Neural progenitor cell (in vitro differentiated cells): ENCODE results near the gene CERK. TPM values are rescaled to one million over a fixed set of nuclear protein-coding genes. Genes with fewer than 3 reads are reported as not detected.

Source experiments
- DNase-seq: peaks from one replicate; pipeline ENCODE4 v3.0.0-alpha.2; 2016; ENCODE audit warnings: low spot score
- H2AFZ ChIP-seq: fragments of 200-600 bp; sonication (generic); replicated peaks from 2 replicates; pipeline ENCODE4 v1.6.1; 2016; ENCODE audit warnings: antibody characterized with exemption
- H3F3A ChIP-seq: fragments of 200-600 bp; sonication (generic); 2 replicates; pipeline ENCODE4 v1.6.1; 2016; ENCODE audit warnings: antibody characterized with exemption, low read depth
- H3K27ac ChIP-seq: fragments of 200-600 bp; sonication (generic); 2 replicates; pipeline ENCODE4 v1.5.1; 2016; ENCODE audit warnings: mild to moderate bottlenecking
- H3K27me3 ChIP-seq: fragments of 200-600 bp; sonication (generic); 2 replicates; pipeline ENCODE4 v1.6.1; 2016; ENCODE audit warnings: mild to moderate bottlenecking, moderate library complexity
- H3K36me3 ChIP-seq: fragments of 200-600 bp; sonication (generic); 2 replicates; pipeline ENCODE4 v1.5.1; 2016
- H3K4me1 ChIP-seq: fragments of 200-600 bp; sonication (generic); 2 replicates; pipeline ENCODE4 v1.6.1; 2016; ENCODE audit warnings: mixed run types
- H3K4me2 ChIP-seq: fragments of 200-600 bp; sonication (generic); 2 replicates; pipeline ENCODE4 v1.6.1; 2016
- H3K4me3 ChIP-seq: fragments of 200-600 bp; sonication (generic); 2 replicates; pipeline ENCODE4 v1.5.1; 2016
- H3K79me2 ChIP-seq: fragments of 200-600 bp; sonication (generic); 2 replicates; pipeline ENCODE4 v1.6.1; 2016; ENCODE audit warnings: low read depth
- H3K9ac ChIP-seq: fragments of 200-600 bp; sonication (generic); 2 replicates; pipeline ENCODE4 v1.6.1; 2016
- H3K9me3 ChIP-seq: fragments of 200-600 bp; sonication (generic); 2 replicates; pipeline ENCODE4 v1.5.1; 2016; ENCODE audit warnings: low read depth
- H4K20me1 ChIP-seq: fragments of 200-600 bp; sonication (generic); 2 replicates; pipeline ENCODE4 v1.6.1; 2016; ENCODE audit warnings: low read depth
- H3K27ac Mint-ChIP-seq: 3 replicates; pipeline ENCODE4 v1.8.0; 2021; ENCODE audit warnings: mixed read lengths
- H3K27me3 Mint-ChIP-seq: 2 replicates; pipeline ENCODE4 v1.8.0; 2022; ENCODE audit warnings: low read depth, mild to moderate bottlenecking, inconsistent platforms, moderate library complexity, mixed read lengths; ENCODE audit not compliant: insufficient read depth
- H3K36me3 Mint-ChIP-seq: 3 replicates; pipeline ENCODE4 v1.8.0; 2021; ENCODE audit warnings: mixed read lengths
- H3K4me1 Mint-ChIP-seq: 3 replicates; pipeline ENCODE4 v1.8.0; 2021; ENCODE audit warnings: mixed read lengths
- H3K4me3 Mint-ChIP-seq: 3 replicates; pipeline ENCODE4 v1.8.0; 2021; ENCODE audit warnings: mild to moderate bottlenecking, moderate library complexity, mixed read lengths
- H3K9me3 Mint-ChIP-seq: 3 replicates; pipeline ENCODE4 v1.8.0; 2020; ENCODE audit warnings: mixed read lengths
- CTCF ChIP-seq: fragments of 200-600 bp; sonication (generic); IDR thresholded peaks from 2 replicates; pipeline ENCODE4 v1.5.1; 2017; ENCODE audit warnings: antibody characterized with exemption, mild to moderate bottlenecking
- EZH2 ChIP-seq: fragments of 200-600 bp; sonication (generic); IDR thresholded peaks from 2 replicates; pipeline ENCODE4 v1.6.1; 2017; ENCODE audit warnings: antibody characterized with exemption, mild to moderate bottlenecking, moderate library complexity
- EZH2phosphoT487 ChIP-seq: fragments of 200-600 bp; sonication (generic); IDR thresholded peaks from 2 replicates; pipeline ENCODE4 v1.6.1; 2017; ENCODE audit warnings: antibody characterized with exemption
- total RNA-seq: library from RNA; depleted of rRNA; stranded (reverse); fragments of >200 nt; gene quantifications from 2 replicates; pipeline ENCODE4 v1.2.3, GENCODE V29; 2015; ENCODE audit warnings: low replicate concordance

CERK gene
- total RNA-seq, 1 donor from 2014 or later, result 53.6 TPM

GRCh38 chr22:46780453-46780852, 42.4 kb upstream of the CERK start:
- H3K9me3 ChIP-seq, result no peaks in the 10 kb centered on the region
- no peaks in the 10 kb centered on the region for H3F3A ChIP-seq
- TF ChIP-seq CTCF (no peak), EZH2phosphoT487 (no peak), EZH2 (no peak)
- no peak overlapping the region for H3K4me2 ChIP-seq
- H3K27ac Mint-ChIP-seq, result no peak overlapping the region
- no peak for DNase-seq
- H3K4me3 Mint-ChIP-seq, result no peak overlapping the region
- H3K36me3 Mint-ChIP-seq, result peaks cover 1% of the 10 kb centered on the region
- H3K36me3 ChIP-seq, result no peaks in the 10 kb centered on the region
- H3K9ac ChIP-seq, result no peak overlapping the region
- peaks cover 4% of the 10 kb centered on the region for H3K27me3 Mint-ChIP-seq
- H3K79me2 ChIP-seq, result peaks cover 78% of the 10 kb centered on the region
- H4K20me1 ChIP-seq, result peaks cover 21% of the 10 kb centered on the region
- peaks cover 12% of the 10 kb centered on the region for H3K4me1 Mint-ChIP-seq
- no peaks in the 10 kb centered on the region for H3K4me1 ChIP-seq
- no peak overlapping the region for H3K27ac ChIP-seq
- H2AFZ ChIP-seq, result no peak overlapping the region
- no peak overlapping the region for H3K4me3 ChIP-seq
- H3K9me3 Mint-ChIP-seq, result no peaks in the 10 kb centered on the region
- no peaks in the 10 kb centered on the region for H3K27me3 ChIP-seq

GRCh38 chr22:46779651-46780050, 41.6 kb upstream of the CERK start:
- no peaks in the 10 kb centered on the region for H3K9me3 ChIP-seq
- no peaks in the 10 kb centered on the region for H3K36me3 ChIP-seq
- Mint-ChIP-seq H3K4me3 (no peak overlapping the region), H3K27ac (no peak overlapping the region), H3K36me3 (peaks cover 1% of the 10 kb centered on the region), H3K9me3 (no peaks in the 10 kb centered on the region), H3K4me1 (peaks cover 18% of the 10 kb centered on the region), H3K27me3 (peaks cover 6% of the 10 kb centered on the region)
- no peak overlapping the region for H3K27ac ChIP-seq
- H4K20me1 ChIP-seq, result peaks cover 27% of the 10 kb centered on the region
- no peaks in the 10 kb centered on the region for H3F3A ChIP-seq
- no peak overlapping the region for H3K9ac ChIP-seq
- no peak for DNase-seq
- no peaks in the 10 kb centered on the region for H3K27me3 ChIP-seq
- H2AFZ ChIP-seq, result no peak overlapping the region
- peaks cover 79% of the 10 kb centered on the region for H3K79me2 ChIP-seq
- H3K4me3 ChIP-seq, result no peak overlapping the region
- no peak overlapping the region for H3K4me2 ChIP-seq
- TF ChIP-seq CTCF (no peak), EZH2phosphoT487 (no peak), EZH2 (no peak)
- no peaks in the 10 kb centered on the region for H3K4me1 ChIP-seq

GRCh38 chr22:46779023-46779422, 41.0 kb upstream of the CERK start:
- H3K27ac ChIP-seq, result no peak overlapping the region
- Mint-ChIP-seq H3K4me3 (no peak overlapping the region), H3K4me1 (peaks cover 21% of the 10 kb centered on the region), H3K27me3 (peaks cover 6% of the 10 kb centered on the region), H3K27ac (no peak overlapping the region), H3K9me3 (no peaks in the 10 kb centered on the region), H3K36me3 (no peaks in the 10 kb centered on the region)
- no peak for TF ChIP-seq CTCF
- no peak for TF ChIP-seq EZH2phosphoT487
- no peak for TF ChIP-seq EZH2
- H4K20me1 ChIP-seq, result peaks cover 26% of the 10 kb centered on the region
- H3K36me3 ChIP-seq, result no peaks in the 10 kb centered on the region
- H3K4me2 ChIP-seq, result no peak overlapping the region
- DNase-seq, result no peak
- no peak overlapping the region for H2AFZ ChIP-seq
- no peaks in the 10 kb centered on the region for H3K27me3 ChIP-seq
- H3K9ac ChIP-seq, result no peak overlapping the region
- H3K4me1 ChIP-seq, result no peaks in the 10 kb centered on the region
- peaks cover 78% of the 10 kb centered on the region for H3K79me2 ChIP-seq
- H3F3A ChIP-seq, result no peaks in the 10 kb centered on the region
- no peaks in the 10 kb centered on the region for H3K9me3 ChIP-seq
- H3K4me3 ChIP-seq, result no peak overlapping the region

GRCh38 chr22:46777609-46777970, 39.5 kb upstream of the CERK start:
- Histone ChIP-seq H3K27me3 (no peaks in the 10 kb centered on the region), H3K4me1 (no peaks in the 10 kb centered on the region), H2AFZ (no peak overlapping the region), H3K4me2 (no peak overlapping the region), H4K20me1 (peaks cover 20% of the 10 kb centered on the region), H3K79me2 (peaks cover 74% of the 10 kb centered on the region), H3K27ac (no peak overlapping the region), H3K4me3 (no peak overlapping the region), H3K36me3 (no peaks in the 10 kb centered on the region), H3F3A (no peaks in the 10 kb centered on the region), H3K9me3 (no peaks in the 10 kb centered on the region), H3K9ac (no peak overlapping the region)
- Mint-ChIP-seq H3K4me1 (peaks cover 26% of the 10 kb centered on the region), H3K4me3 (no peak overlapping the region), H3K27me3 (peaks cover 6% of the 10 kb centered on the region), H3K9me3 (no peaks in the 10 kb centered on the region), H3K27ac (no peak overlapping the region), H3K36me3 (no peaks in the 10 kb centered on the region)
- TF ChIP-seq EZH2 (no peak), CTCF (no peak), EZH2phosphoT487 (no peak)
- no peak for DNase-seq
